ENCODE measurements around the gene DOK6.

Gene DOK6

DNA sequence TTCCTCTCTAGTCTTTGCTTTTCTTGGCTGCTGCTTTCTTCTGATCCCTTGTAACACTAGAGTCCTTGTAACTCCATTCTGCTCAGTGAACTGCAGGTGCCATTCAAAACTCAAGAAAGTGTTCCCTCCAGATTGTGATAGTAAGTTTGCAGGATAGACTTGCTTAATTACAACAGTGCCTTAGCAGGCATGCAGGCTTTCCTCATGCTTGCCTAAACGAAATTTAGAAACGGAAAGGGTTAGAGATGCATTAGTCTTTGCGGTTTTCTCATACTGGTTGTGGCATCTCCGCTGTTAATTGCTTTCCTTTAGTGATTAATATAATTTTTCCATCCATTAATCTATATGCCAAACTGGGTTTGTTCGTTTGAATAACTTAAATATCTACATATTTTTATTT, 82.9 kb downstream of the DOK6 start:
- Histone ChIP-seq H3K4me3 (ENCODE audit: low read length) (no peak overlapping the region), H3K4me1 (ENCODE audit: low read length) (no peaks in the 10 kb centered on the region), H3K27ac (ENCODE audit: low read length) (no peak overlapping the region), H3K9ac (ENCODE audit: low read length) (no peak overlapping the region), H3K9me3 (ENCODE audit: insufficient read depth, low read length) (no peaks in the 10 kb centered on the region), H3K36me3 (replicated peaks; ENCODE audit: low read depth, low read length) (no peaks in the 10 kb centered on the region), H4K20me1 (ENCODE audit: insufficient read depth, low read length) (no peaks in the 10 kb centered on the region), H3K4me2 (ENCODE audit: low read length) (no peak overlapping the region), H3K79me2 (ENCODE audit: low read length) (no peaks in the 10 kb centered on the region), H3K27me3 (ENCODE audit: low read depth, low read length) (no peaks in the 10 kb centered on the region), H2AFZ (ENCODE audit: low read depth, low read length) (no peak overlapping the region)
- TF ChIP-seq, protein P1, sequence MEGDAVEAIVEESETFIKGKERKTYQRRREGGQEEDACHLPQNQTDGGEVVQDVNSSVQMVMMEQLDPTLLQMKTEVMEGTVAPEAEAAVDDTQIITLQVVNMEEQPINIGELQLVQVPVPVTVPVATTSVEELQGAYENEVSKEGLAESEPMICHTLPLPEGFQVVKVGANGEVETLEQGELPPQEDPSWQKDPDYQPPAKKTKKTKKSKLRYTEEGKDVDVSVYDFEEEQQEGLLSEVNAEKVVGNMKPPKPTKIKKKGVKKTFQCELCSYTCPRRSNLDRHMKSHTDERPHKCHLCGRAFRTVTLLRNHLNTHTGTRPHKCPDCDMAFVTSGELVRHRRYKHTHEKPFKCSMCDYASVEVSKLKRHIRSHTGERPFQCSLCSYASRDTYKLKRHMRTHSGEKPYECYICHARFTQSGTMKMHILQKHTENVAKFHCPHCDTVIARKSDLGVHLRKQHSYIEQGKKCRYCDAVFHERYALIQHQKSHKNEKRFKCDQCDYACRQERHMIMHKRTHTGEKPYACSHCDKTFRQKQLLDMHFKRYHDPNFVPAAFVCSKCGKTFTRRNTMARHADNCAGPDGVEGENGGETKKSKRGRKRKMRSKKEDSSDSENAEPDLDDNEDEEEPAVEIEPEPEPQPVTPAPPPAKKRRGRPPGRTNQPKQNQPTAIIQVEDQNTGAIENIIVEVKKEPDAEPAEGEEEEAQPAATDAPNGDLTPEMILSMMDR (IDR thresholded peaks at IDR 0.05; ENCODE audit: low read depth, low read length), result no peak
- no peak for TF ChIP-seq EZH2phosphoT487 (IDR thresholded peaks at IDR 0.05; ENCODE audit: low read depth)

DNA sequence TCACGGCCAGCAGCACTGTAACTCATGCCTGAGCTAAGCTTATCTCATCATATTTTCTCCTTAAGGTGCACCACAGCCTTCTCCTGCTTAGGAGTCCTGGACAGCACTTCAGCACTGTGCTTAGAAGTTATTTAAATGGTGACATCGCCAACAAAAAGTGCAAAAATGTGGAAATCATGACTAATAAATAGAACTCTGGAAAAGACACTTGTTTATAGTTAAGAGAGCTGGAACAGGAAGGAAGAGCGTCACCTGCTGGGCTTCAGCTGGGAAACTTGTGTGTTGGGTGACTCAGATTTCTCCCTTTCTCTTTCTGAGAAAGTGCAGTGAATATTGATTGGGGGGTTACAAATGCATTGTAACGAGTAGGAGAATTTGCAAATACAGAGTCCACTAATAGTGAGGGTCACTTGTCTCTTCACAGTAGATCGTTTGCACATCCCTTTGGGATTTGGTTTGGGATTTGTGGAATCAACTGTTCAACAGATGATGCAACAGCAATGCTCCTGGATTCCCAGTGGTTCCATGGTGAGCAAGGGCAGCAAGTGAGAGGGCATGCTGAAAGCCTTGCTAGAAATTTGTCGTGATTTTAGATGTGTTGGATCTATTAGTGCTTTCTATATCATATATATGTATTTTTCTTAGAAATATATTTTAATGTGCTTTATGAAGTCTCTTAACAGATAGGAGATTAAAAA, 84.2 kb downstream of the DOK6 start:
- Histone ChIP-seq H4K20me1 (ENCODE audit: insufficient read depth, low read length) (no peaks in the 10 kb centered on the region), H2AFZ (ENCODE audit: low read depth, low read length) (no peak overlapping the region), H3K36me3 (replicated peaks; ENCODE audit: low read depth, low read length) (no peaks in the 10 kb centered on the region), H3K9me3 (ENCODE audit: insufficient read depth, low read length) (no peaks in the 10 kb centered on the region), H3K9ac (ENCODE audit: low read length) (no peak overlapping the region), H3K4me3 (ENCODE audit: low read length) (no peak overlapping the region), H3K4me1 (ENCODE audit: low read length) (no peaks in the 10 kb centered on the region), H3K27ac (ENCODE audit: low read length) (no peak overlapping the region), H3K79me2 (ENCODE audit: low read length) (no peaks in the 10 kb centered on the region), H3K27me3 (ENCODE audit: low read depth, low read length) (no peaks in the 10 kb centered on the region), H3K4me2 (ENCODE audit: low read length) (no peak overlapping the region)
- no peak for TF ChIP-seq EZH2phosphoT487 (IDR thresholded peaks at IDR 0.05; ENCODE audit: low read depth)
- TF ChIP-seq, protein P1 (IDR thresholded peaks at IDR 0.05; ENCODE audit: low read depth, low read length), result peak; percentile 43

DNA sequence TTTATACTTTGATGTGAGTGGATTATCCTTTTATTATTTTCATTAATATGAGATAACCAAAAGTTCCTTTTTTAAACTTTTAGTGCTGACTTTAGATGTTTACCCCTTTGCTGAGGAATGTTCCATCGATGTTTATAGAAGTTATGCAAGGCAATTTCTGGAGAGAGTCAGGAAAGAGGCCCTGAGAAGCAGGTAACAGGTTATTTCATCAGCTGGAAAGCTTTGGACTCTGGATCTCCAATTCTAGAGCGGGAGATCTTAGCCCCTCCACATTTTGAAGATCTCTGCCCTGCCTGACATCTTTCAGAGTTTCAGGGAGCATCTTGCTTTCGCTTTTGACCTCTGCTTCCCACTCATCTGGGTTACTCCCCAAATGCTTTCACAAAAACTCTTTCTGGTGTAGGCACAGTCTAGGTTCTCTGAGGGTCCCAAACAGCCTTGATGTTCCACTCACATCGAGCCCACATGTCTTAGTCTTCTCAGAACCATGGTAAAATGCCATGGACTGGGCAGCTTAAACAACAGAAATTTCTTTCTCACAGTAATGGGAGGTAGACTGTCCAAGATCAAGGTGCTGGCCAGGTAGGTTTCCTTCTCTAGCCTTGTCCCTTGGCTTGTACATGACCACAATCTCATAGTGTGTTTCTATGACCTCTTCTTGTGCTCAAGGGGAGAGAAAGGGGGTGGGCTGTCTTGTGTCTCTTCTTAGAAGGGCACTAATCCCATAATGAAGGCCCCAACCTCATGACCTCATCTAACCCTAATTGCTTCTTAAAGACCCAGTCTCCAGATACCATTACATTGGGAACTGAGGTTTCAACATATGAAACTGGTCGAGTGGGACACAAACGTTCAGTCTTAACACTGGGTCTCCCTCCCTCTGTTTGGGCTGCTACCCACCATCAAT, 87.1 kb downstream of the DOK6 start:
- Histone ChIP-seq H3K36me3 (replicated peaks; ENCODE audit: low read depth, low read length) (no peaks in the 10 kb centered on the region), H4K20me1 (ENCODE audit: insufficient read depth, low read length) (no peaks in the 10 kb centered on the region), H3K4me3 (ENCODE audit: low read length) (no peak overlapping the region), H3K79me2 (ENCODE audit: low read length) (no peaks in the 10 kb centered on the region), H3K9me3 (ENCODE audit: insufficient read depth, low read length) (no peaks in the 10 kb centered on the region), H3K4me1 (ENCODE audit: low read length) (no peaks in the 10 kb centered on the region), H3K27me3 (ENCODE audit: low read depth, low read length) (no peaks in the 10 kb centered on the region), H2AFZ (ENCODE audit: low read depth, low read length) (peak overlapping the region; percentile 5), H3K9ac (ENCODE audit: low read length) (no peak overlapping the region), H3K27ac (ENCODE audit: low read length) (no peak overlapping the region), H3K4me2 (ENCODE audit: low read length) (peak overlapping the region; percentile 8; the same call in 1 of the 2 replicates)
- TF ChIP-seq EZH2phosphoT487 (IDR thresholded peaks at IDR 0.05; ENCODE audit: low read depth), result no peak
- TF ChIP-seq, protein P1 (IDR thresholded peaks at IDR 0.05; ENCODE audit: low read depth, low read length), result no peak

DNA sequence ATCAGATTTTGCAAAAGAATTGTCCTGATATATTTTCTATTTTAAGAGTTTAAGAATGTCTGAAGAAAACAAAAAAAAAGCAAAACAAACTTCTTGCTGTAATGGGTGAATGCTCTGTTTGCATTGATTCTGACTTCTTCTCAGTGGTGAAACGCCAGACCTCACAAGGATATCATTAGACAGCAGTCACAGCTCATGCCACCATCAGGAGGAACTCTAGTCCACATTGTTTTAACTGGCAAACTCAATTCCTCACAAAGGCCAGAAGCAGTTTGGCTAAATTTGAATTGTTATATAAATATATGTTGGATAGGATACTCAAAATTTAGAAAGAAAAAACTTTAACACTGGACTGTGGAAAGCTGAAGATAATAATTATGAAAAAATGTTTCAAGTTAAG, 89.4 kb downstream of the DOK6 start:
- no peaks in the 10 kb centered on the region for H3K36me3 ChIP-seq (replicated peaks; ENCODE audit: low read depth, low read length)
- TF ChIP-seq, protein P1 (IDR thresholded peaks at IDR 0.05; ENCODE audit: low read depth, low read length), result no peak
- no peak for TF ChIP-seq EZH2phosphoT487 (IDR thresholded peaks at IDR 0.05; ENCODE audit: low read depth)
- H3K9ac ChIP-seq (ENCODE audit: low read length), result no peak overlapping the region
- no peaks in the 10 kb centered on the region for H3K79me2 ChIP-seq (ENCODE audit: low read length)
- H2AFZ ChIP-seq (ENCODE audit: low read depth, low read length), result no peak overlapping the region
- no peaks in the 10 kb centered on the region for H3K4me1 ChIP-seq (ENCODE audit: low read length)
- H4K20me1 ChIP-seq (ENCODE audit: insufficient read depth, low read length), result no peaks in the 10 kb centered on the region
- H3K9me3 ChIP-seq (ENCODE audit: insufficient read depth, low read length), result no peaks in the 10 kb centered on the region
- no peaks in the 10 kb centered on the region for H3K27me3 ChIP-seq (ENCODE audit: low read depth, low read length)
- no peak overlapping the region for H3K4me2 ChIP-seq (ENCODE audit: low read length)
- H3K27ac ChIP-seq (ENCODE audit: low read length), result no peak overlapping the region
- no peak overlapping the region for H3K4me3 ChIP-seq (ENCODE audit: low read length)

All from OCI-LY3 (cell line).